ENCODE results near the gene GPR3. TPM values are rescaled to one million over a fixed set of nuclear protein-coding genes. Genes with fewer than 3 reads are reported as not detected.

Gene GPR3
- total RNA-seq, 4 donors from 2014 or later: 0.13 to 4.5 TPM; not detected in 2

DNA sequence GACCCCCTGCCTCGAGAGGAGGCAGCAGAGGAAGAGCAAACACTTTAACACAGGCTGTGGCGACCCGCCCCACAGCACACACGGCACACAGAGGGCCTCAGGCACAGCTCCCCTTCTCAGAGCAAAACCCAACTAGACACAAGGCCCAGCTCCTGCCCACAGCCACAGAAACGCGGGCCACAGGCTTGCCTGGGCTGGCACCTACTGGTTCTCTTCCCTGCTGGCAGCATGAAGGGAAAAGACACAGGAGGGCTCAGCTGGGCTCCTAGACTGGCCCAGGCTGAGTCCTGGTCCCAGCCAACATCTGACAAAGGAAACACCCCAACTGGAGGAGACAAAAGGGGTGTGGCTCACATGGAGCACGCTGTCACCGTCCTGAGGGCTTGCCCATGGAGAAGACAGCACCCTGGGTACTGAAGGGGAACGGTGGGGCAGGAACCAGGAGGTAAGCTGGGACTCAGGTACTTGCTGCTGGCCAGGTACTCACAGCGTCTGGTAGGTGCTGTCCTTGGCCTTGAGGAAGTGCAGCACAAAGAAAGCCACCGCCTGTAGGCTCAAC lies 12.8 kb upstream of the GPR3 start:
- no peaks in the 10 kb centered on the region for H3K9me3 ChIP-seq
- WGBS: 70% methylated on average over 2 of the region's 11 CpGs
- H3K27me3 ChIP-seq: peaks cover 0 to 19% (median 4%) of the 10 kb centered on the region in 4 donors
- H3K27ac ChIP-seq (replicated peaks in 1 of 4): no peak overlapping the region
- no peaks in the 10 kb centered on the region for H3K36me3 ChIP-seq
- no peak for DNase-seq (ENCODE audit: extremely low spot score)
- H3K4me1 ChIP-seq: peaks cover 5 to 10% (median 7%) of the 10 kb centered on the region in 4 donors
- H3K4me3 ChIP-seq: no peak overlapping the region
- TF ChIP-seq POLR2A (IDR thresholded peaks at IDR 0.05; ENCODE audit: low read depth) (no peak), EP300 (IDR thresholded peaks at IDR 0.05) (no peak), POLR2AphosphoS5 (IDR thresholded peaks at IDR 0.05) (no peak)
- TF ChIP-seq, protein P1, sequence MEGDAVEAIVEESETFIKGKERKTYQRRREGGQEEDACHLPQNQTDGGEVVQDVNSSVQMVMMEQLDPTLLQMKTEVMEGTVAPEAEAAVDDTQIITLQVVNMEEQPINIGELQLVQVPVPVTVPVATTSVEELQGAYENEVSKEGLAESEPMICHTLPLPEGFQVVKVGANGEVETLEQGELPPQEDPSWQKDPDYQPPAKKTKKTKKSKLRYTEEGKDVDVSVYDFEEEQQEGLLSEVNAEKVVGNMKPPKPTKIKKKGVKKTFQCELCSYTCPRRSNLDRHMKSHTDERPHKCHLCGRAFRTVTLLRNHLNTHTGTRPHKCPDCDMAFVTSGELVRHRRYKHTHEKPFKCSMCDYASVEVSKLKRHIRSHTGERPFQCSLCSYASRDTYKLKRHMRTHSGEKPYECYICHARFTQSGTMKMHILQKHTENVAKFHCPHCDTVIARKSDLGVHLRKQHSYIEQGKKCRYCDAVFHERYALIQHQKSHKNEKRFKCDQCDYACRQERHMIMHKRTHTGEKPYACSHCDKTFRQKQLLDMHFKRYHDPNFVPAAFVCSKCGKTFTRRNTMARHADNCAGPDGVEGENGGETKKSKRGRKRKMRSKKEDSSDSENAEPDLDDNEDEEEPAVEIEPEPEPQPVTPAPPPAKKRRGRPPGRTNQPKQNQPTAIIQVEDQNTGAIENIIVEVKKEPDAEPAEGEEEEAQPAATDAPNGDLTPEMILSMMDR (IDR thresholded peaks at IDR 0.05): no peak
- intact Hi-C loops (cut with DNase I): loop anchor here (10.0 kb wide), 1 partner anchor 45 kb away; no protein-coding TSS in a partner anchor

DNA sequence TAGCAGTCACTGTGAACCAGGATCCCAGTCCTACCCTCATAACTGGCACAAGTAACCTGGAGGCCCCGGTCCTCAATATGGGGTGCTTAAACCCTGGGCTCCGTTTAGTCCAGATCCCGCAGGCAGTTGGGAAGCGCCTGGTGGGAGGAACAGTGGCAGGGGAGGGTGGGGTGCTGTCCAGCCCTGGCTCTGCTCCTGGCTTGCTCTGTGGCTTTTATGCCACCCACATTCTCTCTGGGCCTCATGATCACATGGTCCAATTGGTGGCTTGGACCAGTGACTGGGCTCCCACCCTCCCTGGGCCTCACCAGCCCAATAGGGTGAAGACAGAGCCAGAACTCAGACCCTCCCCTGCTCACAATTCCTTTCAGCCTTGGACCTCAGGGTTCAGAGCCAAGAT lies 12.2 kb upstream of the GPR3 start:
- Histone ChIP-seq H3K27ac (replicated peaks in 1 of 4) (no peak overlapping the region), H3K27me3 (peaks cover 0 to 19% (median 4%) of the 10 kb centered on the region in 4 donors), H3K9me3 (no peaks in the 10 kb centered on the region), H3K4me1 (peaks cover 5 to 10% (median 7%) of the 10 kb centered on the region in 4 donors), H3K36me3 (no peaks in the 10 kb centered on the region), H3K4me3 (no peak overlapping the region)
- intact Hi-C loops (cut with DNase I): loop anchor here (10.0 kb wide), 1 partner anchor 45 kb away; no protein-coding TSS in a partner anchor
- no peak for DNase-seq (ENCODE audit: extremely low spot score)
- TF ChIP-seq POLR2AphosphoS5 (IDR thresholded peaks at IDR 0.05): no peak
- TF ChIP-seq, protein P1 (IDR thresholded peaks at IDR 0.05): no peak
- no peak for TF ChIP-seq EP300 (IDR thresholded peaks at IDR 0.05)
- TF ChIP-seq POLR2A (IDR thresholded peaks at IDR 0.05; ENCODE audit: low read depth): no peak
- 100% methylated on average over 2 of the region's 4 CpGs for WGBS

DNA sequence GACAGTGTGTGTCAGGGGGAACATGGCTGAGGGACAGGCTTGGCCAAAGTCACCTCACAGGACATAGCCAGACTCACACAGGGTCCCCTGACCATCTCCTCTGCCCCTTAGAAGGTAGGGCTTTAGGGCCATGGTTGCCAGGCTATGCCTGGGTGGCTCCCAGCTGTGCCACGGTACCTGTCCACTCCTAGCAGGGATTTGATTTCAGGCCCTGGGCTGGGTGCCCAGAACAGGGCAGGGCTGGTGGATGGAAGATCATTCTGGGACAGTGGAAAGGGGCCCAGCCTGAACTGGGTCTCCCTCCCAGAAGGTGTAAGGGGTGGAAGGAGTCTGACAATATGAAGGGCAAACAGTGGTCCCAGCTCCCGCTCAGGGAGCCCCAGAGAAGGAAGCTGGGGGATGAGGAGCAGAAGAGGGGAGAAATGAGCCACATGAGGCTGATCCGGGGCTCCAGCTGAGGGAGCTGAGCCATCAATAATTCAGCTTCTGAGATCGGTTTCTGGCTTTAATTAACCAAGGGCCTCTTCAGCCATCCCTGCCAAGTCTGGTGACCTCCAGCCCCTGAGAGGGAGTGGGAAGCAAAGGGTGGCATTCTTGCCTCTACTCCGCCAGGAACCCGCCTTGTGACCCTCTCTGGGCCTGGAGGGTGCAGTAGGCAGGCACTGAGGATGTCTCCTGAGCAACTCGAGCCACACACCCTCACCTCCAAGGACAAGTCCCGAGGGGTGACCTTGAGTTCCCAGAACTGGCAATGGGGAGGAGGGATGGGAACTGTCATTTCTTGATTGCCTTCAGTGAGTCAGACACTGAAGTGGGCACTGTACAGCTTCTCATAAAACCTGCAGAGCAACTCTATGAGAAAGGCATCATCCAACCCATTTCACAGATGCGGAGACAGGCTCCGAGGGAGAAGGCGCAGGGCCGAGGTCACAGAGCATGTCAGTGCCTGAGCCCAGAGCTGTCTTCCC lies 11.4 kb upstream of the GPR3 start:
- H3K4me3 ChIP-seq: no peak overlapping the region
- DNase-seq (ENCODE audit: extremely low spot score): no peak
- 81% methylated on average over 10 of the region's 12 CpGs for WGBS
- H3K36me3 ChIP-seq: no peaks in the 10 kb centered on the region
- TF ChIP-seq EP300 (IDR thresholded peaks at IDR 0.05) (no peak), POLR2A (IDR thresholded peaks at IDR 0.05; ENCODE audit: low read depth) (no peak), POLR2AphosphoS5 (IDR thresholded peaks at IDR 0.05) (no peak)
- TF ChIP-seq, protein P1 (IDR thresholded peaks at IDR 0.05): no peak
- H3K9me3 ChIP-seq: no peaks in the 10 kb centered on the region
- peaks cover 0 to 19% (median 4%) of the 10 kb centered on the region in 4 donors for H3K27me3 ChIP-seq
- peaks cover 5 to 10% (median 7%) of the 10 kb centered on the region in 4 donors for H3K4me1 ChIP-seq
- H3K27ac ChIP-seq (replicated peaks in 1 of 4): no peak overlapping the region
- intact Hi-C loops (cut with DNase I): loop anchor here (10.0 kb wide), 1 partner anchor 46 kb away; no protein-coding TSS in a partner anchor

DNA sequence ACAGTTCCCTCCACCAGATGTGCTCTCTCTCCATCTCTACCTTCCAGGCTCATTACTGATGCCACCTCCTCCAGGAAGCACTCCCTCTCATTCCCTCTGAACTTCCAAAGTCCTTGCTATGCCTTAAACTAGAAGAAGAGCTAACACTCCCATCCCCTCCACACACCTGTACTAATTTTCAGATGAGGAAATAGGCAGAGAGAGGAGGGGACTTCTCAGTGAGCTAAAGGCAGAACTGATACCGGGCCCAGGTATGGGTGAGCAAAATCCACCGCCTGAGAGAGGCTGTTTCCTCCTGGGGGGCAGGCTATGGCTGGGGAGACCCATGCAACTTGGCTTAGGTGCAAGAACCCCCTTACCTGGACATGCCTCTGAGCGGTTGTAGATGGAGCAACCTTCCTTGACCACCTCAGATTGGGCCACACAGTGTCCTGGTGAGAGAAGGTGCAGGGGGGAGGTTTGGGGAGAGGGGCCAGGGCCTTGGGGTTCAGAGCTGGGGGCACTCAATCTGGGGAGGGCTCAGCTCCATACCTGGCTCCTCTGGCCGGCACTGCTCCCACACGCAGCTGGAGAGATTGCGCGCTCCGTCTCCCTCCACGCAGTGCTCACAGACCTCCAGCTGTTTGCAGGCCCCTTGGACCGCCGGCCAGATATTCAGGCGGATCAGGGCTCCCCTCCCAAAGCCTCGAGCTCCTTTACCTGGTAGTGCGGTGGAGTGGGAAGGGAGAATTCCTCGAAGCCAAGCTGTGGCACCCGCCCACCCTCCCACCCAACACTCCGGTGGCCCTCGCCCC lies 10.3 kb upstream of the GPR3 start:
- Histone ChIP-seq H3K4me1 (peaks cover 5 to 10% (median 7%) of the 10 kb centered on the region in 4 donors), H3K27ac (replicated peaks in 1 of 4) (no peak overlapping the region), H3K27me3 (peaks cover 0 to 19% (median 4%) of the 10 kb centered on the region in 4 donors), H3K4me3 (no peak overlapping the region), H3K36me3 (no peaks in the 10 kb centered on the region), H3K9me3 (no peaks in the 10 kb centered on the region)
- DNase-seq (ENCODE audit: extremely low spot score): no peak
- intact Hi-C loops (cut with DNase I): loop anchor here (10.0 kb wide), 1 partner anchor 47 kb away; no protein-coding TSS in a partner anchor
- 86% methylated on average over 14 of the region's 18 CpGs for WGBS
- TF ChIP-seq, protein P1 (IDR thresholded peaks at IDR 0.05): no peak
- TF ChIP-seq POLR2A (IDR thresholded peaks at IDR 0.05; ENCODE audit: low read depth) (no peak), EP300 (IDR thresholded peaks at IDR 0.05) (no peak), POLR2AphosphoS5 (IDR thresholded peaks at IDR 0.05) (no peak)

Measured in esophagus muscularis mucosa (tissue), 4 donors.